Retinal pigment epithelial cell (primary cell): ENCODE measurements around the gene CLDN9.

Source experiments
- DNase-seq: peaks from one replicate; pipeline ENCODE4 v3.0.0-alpha.2; 2010; ENCODE audit warnings: low read depth
- H3K4me3 ChIP-seq: 2 replicates; pipeline ENCODE4 v1.5.1; 2011; ENCODE audit warnings: mild to moderate bottlenecking, low read length, control low read depth, moderate library complexity
- TF ChIP-seq, protein P1 (sequence below): conservative IDR thresholded peaks from 2 replicates; pipeline ENCODE4 v1.5.1; 2011; ENCODE audit warnings: low read depth, low read length, control low read depth, inconsistent platforms

CLDN9 gene

DNA sequence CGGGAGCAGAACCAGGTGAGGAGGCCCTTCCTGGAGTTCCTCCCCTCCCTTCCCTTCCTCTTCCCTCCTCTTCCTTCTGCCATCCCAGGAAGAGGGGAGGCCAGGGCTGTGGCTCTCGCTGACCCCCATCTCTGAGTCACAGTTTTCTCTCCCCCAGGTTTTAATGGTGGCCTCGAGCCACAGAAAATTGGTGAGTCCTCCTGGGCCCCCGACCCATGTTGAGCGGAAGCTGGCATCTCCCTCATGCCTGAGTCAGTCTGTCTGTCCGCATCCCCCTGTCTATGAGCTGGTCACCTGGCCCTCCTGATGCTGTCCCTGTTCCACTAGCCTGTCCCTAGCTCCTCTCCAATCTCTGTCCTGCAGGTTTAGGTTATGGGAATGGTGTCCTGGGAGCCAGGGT is 12.8 kb upstream of the CLDN9 start:
- H3K4me3 ChIP-seq, result no peak overlapping the region
- TF ChIP-seq, protein P1, sequence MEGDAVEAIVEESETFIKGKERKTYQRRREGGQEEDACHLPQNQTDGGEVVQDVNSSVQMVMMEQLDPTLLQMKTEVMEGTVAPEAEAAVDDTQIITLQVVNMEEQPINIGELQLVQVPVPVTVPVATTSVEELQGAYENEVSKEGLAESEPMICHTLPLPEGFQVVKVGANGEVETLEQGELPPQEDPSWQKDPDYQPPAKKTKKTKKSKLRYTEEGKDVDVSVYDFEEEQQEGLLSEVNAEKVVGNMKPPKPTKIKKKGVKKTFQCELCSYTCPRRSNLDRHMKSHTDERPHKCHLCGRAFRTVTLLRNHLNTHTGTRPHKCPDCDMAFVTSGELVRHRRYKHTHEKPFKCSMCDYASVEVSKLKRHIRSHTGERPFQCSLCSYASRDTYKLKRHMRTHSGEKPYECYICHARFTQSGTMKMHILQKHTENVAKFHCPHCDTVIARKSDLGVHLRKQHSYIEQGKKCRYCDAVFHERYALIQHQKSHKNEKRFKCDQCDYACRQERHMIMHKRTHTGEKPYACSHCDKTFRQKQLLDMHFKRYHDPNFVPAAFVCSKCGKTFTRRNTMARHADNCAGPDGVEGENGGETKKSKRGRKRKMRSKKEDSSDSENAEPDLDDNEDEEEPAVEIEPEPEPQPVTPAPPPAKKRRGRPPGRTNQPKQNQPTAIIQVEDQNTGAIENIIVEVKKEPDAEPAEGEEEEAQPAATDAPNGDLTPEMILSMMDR, result no peak
- DNase-seq, result no peak

DNA sequence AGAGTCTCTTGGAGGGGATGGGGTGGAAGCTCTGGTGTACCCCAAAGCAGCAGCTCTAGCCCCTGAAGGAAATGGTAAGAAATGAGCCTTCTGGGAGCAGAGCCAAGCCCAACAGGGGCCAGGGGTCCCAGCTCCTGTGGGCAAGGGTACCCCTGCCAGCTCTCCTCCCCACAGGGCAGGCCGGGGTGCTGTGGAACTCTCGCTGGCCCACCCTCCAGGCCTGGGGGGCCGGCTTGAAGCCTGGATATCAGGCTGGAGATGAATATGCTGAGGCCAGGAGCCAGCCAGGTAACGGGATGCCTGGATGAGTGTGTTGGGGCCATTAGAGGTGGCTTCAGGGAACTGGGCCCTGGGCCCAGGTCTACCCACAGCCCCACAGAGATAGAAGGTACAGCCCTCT is 12.2 kb upstream of the CLDN9 start:
- DNase-seq, result no peak
- no peak overlapping the region for H3K4me3 ChIP-seq
- TF ChIP-seq, protein P1, result no peak

DNA sequence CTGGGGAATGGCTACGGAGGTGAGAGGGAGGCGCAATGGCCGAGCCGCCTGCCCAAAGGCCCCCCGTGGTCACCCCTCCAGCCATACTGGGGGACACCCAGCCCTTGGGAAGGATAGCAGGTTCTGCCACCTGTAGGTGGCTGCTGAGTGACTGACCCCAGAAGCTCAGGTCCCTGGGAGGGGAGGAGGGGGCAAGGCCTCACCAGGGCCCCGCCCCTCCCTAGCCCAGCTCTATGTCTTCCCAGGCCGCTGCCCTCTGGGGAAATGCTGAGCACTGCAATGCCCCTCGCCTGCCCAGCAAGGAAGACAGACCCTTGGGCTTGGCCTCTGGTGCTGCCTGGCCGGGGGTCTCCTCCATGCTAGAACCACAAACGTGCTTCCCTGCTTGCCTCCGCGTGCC is 11.4 kb upstream of the CLDN9 start:
- DNase-seq, result no peak
- H3K4me3 ChIP-seq, result no peak overlapping the region
- TF ChIP-seq, protein P1, result no peak

DNA sequence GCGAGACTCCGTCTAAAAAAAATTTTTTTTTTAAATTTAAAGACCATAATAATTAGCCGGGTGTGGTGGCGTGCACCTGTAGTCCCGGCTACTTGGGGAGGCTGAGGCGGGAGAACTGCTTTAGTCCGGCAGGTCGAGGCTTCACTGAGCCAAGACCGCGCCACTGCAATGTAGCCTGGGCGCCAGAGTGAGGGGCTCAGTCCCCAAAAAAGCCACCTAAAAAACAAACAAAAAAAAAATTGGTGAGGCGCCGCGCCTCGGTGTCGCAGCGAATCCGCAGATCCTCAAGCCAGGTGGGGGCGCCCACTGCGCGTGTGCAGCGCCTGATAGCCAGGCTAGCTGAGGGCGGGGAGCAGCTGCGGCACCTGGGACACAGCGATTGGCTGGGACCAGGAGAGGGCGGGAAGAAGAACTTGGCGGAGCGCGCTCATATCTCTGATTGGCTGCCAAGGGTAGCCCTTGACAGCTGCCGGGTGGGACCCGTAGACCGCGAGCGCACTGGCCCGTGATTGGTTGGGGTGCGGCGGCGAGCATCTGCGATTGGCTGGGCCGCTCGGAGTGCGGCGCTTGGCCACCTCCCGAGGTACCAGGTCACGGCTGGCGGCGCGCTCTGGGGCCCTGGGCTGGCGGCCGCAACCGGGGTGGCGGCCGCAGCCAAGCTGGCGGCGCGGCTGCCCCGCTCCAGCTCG is 9.0 kb upstream of the CLDN9 start:
- DNase-seq, result peak; percentile 97
- H3K4me3 ChIP-seq, result no peak overlapping the region
- TF ChIP-seq, protein P1, result peak; percentile 32

DNA sequence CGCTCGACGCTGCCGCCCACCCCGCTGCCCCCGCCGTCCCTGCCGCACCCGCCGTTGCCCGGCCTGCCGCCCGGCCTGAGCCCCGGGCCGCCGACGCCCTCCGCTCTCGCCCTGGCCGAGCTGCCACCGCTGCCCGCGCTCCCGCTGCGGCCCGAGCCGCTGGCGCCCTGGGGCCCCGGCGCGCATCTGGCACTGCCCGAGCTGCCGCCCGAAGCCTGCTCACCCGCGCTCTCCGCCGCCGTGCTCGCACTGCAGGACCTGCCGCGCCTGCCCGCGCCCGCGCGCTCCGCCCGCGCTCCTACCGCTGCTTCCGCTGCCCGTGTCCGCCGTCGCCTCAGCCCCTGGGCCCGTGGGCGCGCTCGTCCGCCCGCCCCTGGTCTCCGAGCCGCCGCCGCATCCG is 8.4 kb upstream of the CLDN9 start:
- no peak for DNase-seq
- TF ChIP-seq, protein P1, result no peak
- no peak overlapping the region for H3K4me3 ChIP-seq

DNA sequence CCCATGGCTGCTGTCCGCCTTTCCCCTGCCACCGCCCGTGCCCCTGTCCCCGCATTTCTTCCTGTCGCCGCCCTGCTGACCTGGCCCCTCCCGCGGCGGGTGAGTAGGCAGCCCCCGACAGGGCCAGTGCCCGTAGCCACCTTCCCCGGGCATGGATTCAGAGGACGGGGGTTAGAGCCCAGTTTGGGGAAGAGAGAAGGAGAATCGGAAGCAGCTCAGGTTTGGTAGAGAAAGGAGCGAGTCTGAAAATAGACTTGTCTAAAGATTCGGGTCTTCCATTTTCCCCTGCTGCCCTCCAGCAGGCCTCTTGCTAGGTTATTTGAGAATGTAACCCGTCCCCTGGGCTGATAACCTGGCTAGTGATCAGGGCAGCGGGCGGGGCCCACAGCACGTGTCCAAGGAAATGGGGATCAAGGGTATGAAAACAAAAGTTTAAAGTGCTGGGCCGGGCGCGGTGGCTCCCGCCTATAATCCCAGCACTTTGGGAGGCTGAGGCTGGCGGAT is 7.9 kb upstream of the CLDN9 start:
- TF ChIP-seq, protein P1, result no peak
- peak overlapping the region; percentile 57 for H3K4me3 ChIP-seq
- no peak for DNase-seq

DNA sequence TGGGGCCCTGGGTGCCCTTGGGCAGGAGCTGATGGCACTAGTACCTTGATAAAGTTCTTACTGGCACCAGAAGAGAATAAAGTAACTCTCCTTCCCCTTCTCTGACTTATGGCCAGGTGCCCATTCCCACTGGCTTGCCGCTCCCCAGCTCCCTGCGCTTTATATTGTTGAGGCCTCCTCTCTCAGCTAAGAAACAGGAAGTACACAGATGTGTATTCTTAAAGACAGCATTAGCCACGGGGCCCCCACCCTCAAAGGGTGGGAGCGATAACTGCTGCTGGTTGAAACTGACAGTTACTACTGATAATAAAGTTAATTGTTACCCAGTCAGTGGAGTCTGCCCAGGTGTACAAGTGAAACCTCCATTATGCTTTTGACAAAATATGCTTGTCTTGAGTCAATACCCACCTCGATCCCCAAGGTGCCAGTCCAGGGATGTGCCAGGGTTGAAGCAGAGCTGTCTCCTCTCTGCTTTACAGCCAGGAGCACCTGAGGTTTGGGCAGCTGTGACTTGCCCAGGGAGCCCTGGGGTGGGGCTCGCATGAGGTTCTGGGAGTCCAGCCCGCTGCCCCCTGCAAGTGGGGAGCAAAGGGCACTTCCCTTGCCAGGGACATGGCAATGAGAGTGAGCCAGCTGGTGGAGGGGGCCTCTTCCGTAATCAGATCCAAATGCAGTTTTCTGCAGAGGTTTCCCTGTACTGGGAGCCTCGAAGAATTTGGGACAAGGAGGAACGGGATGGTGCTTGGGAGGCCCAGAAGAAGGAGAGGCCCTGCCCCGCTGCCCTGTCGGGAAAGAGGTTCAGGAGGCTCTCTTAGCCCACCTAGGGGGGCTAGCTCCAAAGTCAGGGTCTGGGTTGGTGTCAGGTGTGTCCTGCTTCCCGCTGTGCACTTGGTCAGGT is 5.4 kb upstream of the CLDN9 start:
- TF ChIP-seq, protein P1, result no peak
- DNase-seq, result no peak
- no peak overlapping the region for H3K4me3 ChIP-seq
